ENCODE measurements around the gene BCOR.

BCOR gene

GRCh38 chrX:40109288-40110008, 11.7 kb upstream of the BCOR start:
- no peaks in the 10 kb centered on the region for H3K36me3 ChIP-seq (ENCODE audit: insufficient read depth, low read length)
- H3K4me1 ChIP-seq (ENCODE audit: insufficient read depth, low read length, severe bottlenecking): peaks cover 26% of the 10 kb centered on the region
- peak overlapping the region; percentile 55 for H3K4me2 ChIP-seq (ENCODE audit: low read length)
- no peaks in the 10 kb centered on the region for H4K20me1 ChIP-seq (ENCODE audit: insufficient read depth, low read length)
- no peak overlapping the region for H2AFZ ChIP-seq (ENCODE audit: low read length)
- TF ChIP-seq EZH2 (IDR thresholded peaks at IDR 0.05; ENCODE audit: borderline replicate concordance, low read length): no peak
- TF ChIP-seq CTCF (IDR thresholded peaks at IDR 0.05; ENCODE audit: low read length): no peak
- no peaks in the 10 kb centered on the region for H3K9me2 ChIP-seq (ENCODE audit: low read depth, low read length)
- no peaks in the 10 kb centered on the region for H3F3A ChIP-seq (ENCODE audit: insufficient read depth, low read length)
- H3K9ac ChIP-seq (ENCODE audit: low read length): peak overlapping the region; percentile 76
- no peaks in the 10 kb centered on the region for H3K9me3 ChIP-seq (ENCODE audit: low read length)
- no peak overlapping the region for H3K27ac ChIP-seq (ENCODE audit: low read depth, low read length, poor library complexity, severe bottlenecking)
- H3K79me2 ChIP-seq (ENCODE audit: insufficient read depth, low read length): no peaks in the 10 kb centered on the region
- no peaks in the 10 kb centered on the region for H3K27me3 ChIP-seq (ENCODE audit: insufficient read depth, low read length)
- peak overlapping the region; percentile 64 for H3K4me3 ChIP-seq (ENCODE audit: low read depth, low read length, poor library complexity, severe bottlenecking)

GRCh38 chrX:40108959-40109287, 11.2 kb upstream of the BCOR start:
- H3K79me2 ChIP-seq (ENCODE audit: insufficient read depth, low read length): no peaks in the 10 kb centered on the region
- H3K4me3 ChIP-seq (ENCODE audit: low read depth, low read length, poor library complexity, severe bottlenecking): peak overlapping the region; percentile 64
- no peaks in the 10 kb centered on the region for H4K20me1 ChIP-seq (ENCODE audit: insufficient read depth, low read length)
- no peak overlapping the region for H2AFZ ChIP-seq (ENCODE audit: low read length)
- TF ChIP-seq CTCF (IDR thresholded peaks at IDR 0.05; ENCODE audit: low read length) (no peak), EZH2 (IDR thresholded peaks at IDR 0.05; ENCODE audit: borderline replicate concordance, low read length) (no peak)
- H3K4me2 ChIP-seq (ENCODE audit: low read length): peak overlapping the region; percentile 55
- H3K9ac ChIP-seq (ENCODE audit: low read length): peak overlapping the region; percentile 76
- no peaks in the 10 kb centered on the region for H3K9me3 ChIP-seq (ENCODE audit: low read length)
- H3K27me3 ChIP-seq (ENCODE audit: insufficient read depth, low read length): no peaks in the 10 kb centered on the region
- no peaks in the 10 kb centered on the region for H3K9me2 ChIP-seq (ENCODE audit: low read depth, low read length)
- H3F3A ChIP-seq (ENCODE audit: insufficient read depth, low read length): no peaks in the 10 kb centered on the region
- peak overlapping the region; percentile 99 for H3K27ac ChIP-seq (ENCODE audit: low read depth, low read length, poor library complexity, severe bottlenecking)
- H3K4me1 ChIP-seq (ENCODE audit: insufficient read depth, low read length, severe bottlenecking): peaks cover 31% of the 10 kb centered on the region
- H3K36me3 ChIP-seq (ENCODE audit: insufficient read depth, low read length): no peaks in the 10 kb centered on the region

GRCh38 chrX:40108162-40108958, 10.6 kb upstream of the BCOR start:
- H3K4me3 ChIP-seq (ENCODE audit: low read depth, low read length, poor library complexity, severe bottlenecking): peak overlapping the region; percentile 64
- TF ChIP-seq CTCF (IDR thresholded peaks at IDR 0.05; ENCODE audit: low read length) (no peak), EZH2 (IDR thresholded peaks at IDR 0.05; ENCODE audit: borderline replicate concordance, low read length) (no peak)
- no peaks in the 10 kb centered on the region for H3F3A ChIP-seq (ENCODE audit: insufficient read depth, low read length)
- no peaks in the 10 kb centered on the region for H3K9me3 ChIP-seq (ENCODE audit: low read length)
- H3K79me2 ChIP-seq (ENCODE audit: insufficient read depth, low read length): no peaks in the 10 kb centered on the region
- H2AFZ ChIP-seq (ENCODE audit: low read length): no peak overlapping the region
- H4K20me1 ChIP-seq (ENCODE audit: insufficient read depth, low read length): no peaks in the 10 kb centered on the region
- no peaks in the 10 kb centered on the region for H3K36me3 ChIP-seq (ENCODE audit: insufficient read depth, low read length)
- peak overlapping the region; percentile 76 for H3K9ac ChIP-seq (ENCODE audit: low read length)
- no peaks in the 10 kb centered on the region for H3K9me2 ChIP-seq (ENCODE audit: low read depth, low read length)
- peaks cover 37% of the 10 kb centered on the region for H3K4me1 ChIP-seq (ENCODE audit: insufficient read depth, low read length, severe bottlenecking)
- H3K27ac ChIP-seq (ENCODE audit: low read depth, low read length, poor library complexity, severe bottlenecking): peak overlapping the region; percentile 99
- no peaks in the 10 kb centered on the region for H3K27me3 ChIP-seq (ENCODE audit: insufficient read depth, low read length)
- peak overlapping the region; percentile 55 for H3K4me2 ChIP-seq (ENCODE audit: low read length)

All from OCI-LY1 (cell line).